NB4 (cell line): ENCODE measurements around the gene MED13L.

Source experiments
- POLR2A ChIP-seq: IDR thresholded peaks from 2 replicates; pipeline ENCODE4 v1.6.1; 2011; ENCODE audit warnings: mild to moderate bottlenecking; ENCODE audit not compliant: insufficient read length; ENCODE audit errors: extremely low read depth
- TF ChIP-seq, protein P1 (sequence below): IDR thresholded peaks from one replicate; pipeline ENCODE4 v1.5.1; 2012; ENCODE audit warnings: low read depth, low read length
- TF ChIP-seq, protein P2 (sequence below): IDR thresholded peaks from 2 replicates; pipeline ENCODE4 v1.6.1; 2011; ENCODE audit warnings: low read depth, low read length

DNA sequence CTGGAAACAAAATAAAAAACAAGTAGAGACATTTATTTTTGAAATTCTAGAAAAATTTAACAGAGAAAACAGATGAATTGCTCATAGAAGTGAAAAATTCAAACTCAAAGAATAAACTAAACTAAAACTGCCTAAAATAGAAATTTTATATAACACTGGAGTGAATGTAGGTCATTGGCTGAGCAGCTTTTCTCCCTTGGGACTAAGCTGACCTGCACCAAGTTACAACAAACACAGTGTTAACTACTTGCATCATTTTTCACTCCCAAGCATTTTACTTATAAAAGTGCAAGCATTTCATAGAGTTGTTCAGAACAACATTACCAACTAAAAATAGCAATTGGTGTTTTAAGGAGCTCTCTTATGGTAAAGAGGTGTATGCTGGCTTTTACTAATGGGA, 298.1 kb downstream of the MED13L start:
- TF ChIP-seq POLR2A, result no peak
- TF ChIP-seq, protein P1, sequence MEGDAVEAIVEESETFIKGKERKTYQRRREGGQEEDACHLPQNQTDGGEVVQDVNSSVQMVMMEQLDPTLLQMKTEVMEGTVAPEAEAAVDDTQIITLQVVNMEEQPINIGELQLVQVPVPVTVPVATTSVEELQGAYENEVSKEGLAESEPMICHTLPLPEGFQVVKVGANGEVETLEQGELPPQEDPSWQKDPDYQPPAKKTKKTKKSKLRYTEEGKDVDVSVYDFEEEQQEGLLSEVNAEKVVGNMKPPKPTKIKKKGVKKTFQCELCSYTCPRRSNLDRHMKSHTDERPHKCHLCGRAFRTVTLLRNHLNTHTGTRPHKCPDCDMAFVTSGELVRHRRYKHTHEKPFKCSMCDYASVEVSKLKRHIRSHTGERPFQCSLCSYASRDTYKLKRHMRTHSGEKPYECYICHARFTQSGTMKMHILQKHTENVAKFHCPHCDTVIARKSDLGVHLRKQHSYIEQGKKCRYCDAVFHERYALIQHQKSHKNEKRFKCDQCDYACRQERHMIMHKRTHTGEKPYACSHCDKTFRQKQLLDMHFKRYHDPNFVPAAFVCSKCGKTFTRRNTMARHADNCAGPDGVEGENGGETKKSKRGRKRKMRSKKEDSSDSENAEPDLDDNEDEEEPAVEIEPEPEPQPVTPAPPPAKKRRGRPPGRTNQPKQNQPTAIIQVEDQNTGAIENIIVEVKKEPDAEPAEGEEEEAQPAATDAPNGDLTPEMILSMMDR, result no peak
- TF ChIP-seq, protein P2, sequence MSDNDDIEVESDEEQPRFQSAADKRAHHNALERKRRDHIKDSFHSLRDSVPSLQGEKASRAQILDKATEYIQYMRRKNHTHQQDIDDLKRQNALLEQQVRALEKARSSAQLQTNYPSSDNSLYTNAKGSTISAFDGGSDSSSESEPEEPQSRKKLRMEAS, result no peak
